Raji (cell line): ENCODE results near the gene GIT2.

Experiments
- POLR2A ChIP-seq: IDR thresholded peaks from 2 replicates; pipeline ENCODE4 v1.6.1; 2011; ENCODE audit warnings: low read depth, low read length, control low read depth; ENCODE audit not compliant: insufficient read depth

GIT2 gene

GRCh38 chr12:109994401-109995175 lies 1.6 kb downstream of the GIT2 start:
- no peak for TF ChIP-seq POLR2A

- no peak for TF ChIP-seq POLR2A
These were observed 3.1 kb downstream of the GIT2 start for GRCh38 chr12:109993091-109993490.

GRCh38 chr12:109991586-109991985 lies 4.6 kb downstream of the GIT2 start:
- no peak for TF ChIP-seq POLR2A

- TF ChIP-seq POLR2A, result no peak
These were observed 6.8 kb downstream of the GIT2 start for GRCh38 chr12:109989380-109989779.

- no peak for TF ChIP-seq POLR2A
These were observed 7.3 kb downstream of the GIT2 start for GRCh38 chr12:109988903-109989302.

GRCh38 chr12:109988274-109988673 lies 7.9 kb downstream of the GIT2 start:
- no peak for TF ChIP-seq POLR2A

- no peak for TF ChIP-seq POLR2A
These were observed 8.6 kb downstream of the GIT2 start for GRCh38 chr12:109987615-109988014.

- no peak for TF ChIP-seq POLR2A
These were observed 12.6 kb downstream of the GIT2 start for GRCh38 chr12:109983432-109984142.

GRCh38 chr12:109982210-109982609 lies 14.0 kb downstream of the GIT2 start:
- TF ChIP-seq POLR2A, result no peak

- no peak for TF ChIP-seq POLR2A
These were observed 14.9 kb downstream of the GIT2 start for GRCh38 chr12:109981311-109981710.

- no peak for TF ChIP-seq POLR2A
These were observed 23.3 kb downstream of the GIT2 start for GRCh38 chr12:109972821-109973220.

GRCh38 chr12:109968801-109969200 lies 27.4 kb downstream of the GIT2 start:
- TF ChIP-seq POLR2A, result no peak

- TF ChIP-seq POLR2A, result no peak
These were observed 28.1 kb downstream of the GIT2 start for GRCh38 chr12:109968032-109968420.

- no peak for TF ChIP-seq POLR2A
These were observed 28.7 kb downstream of the GIT2 start for GRCh38 chr12:109967383-109968031.

GRCh38 chr12:109966546-109966945 lies 29.6 kb downstream of the GIT2 start:
- no peak for TF ChIP-seq POLR2A
